OCI-LY7 (cell line): ENCODE results near the gene GNRH2. TPM values are rescaled to one million over a fixed set of nuclear protein-coding genes. Genes with fewer than 3 reads are reported as not detected.

ENCODE experiments used
- BruUV-seq: library from RNA; stranded (reverse); fragments of 400-500 nt; replicated peaks from 2 replicates; lab custom pipeline; 2021; lab: Mats Ljungman, UMichigan
- CTCF ChIA-PET: fragments of 300-600 bp; sonication (Branson Sonifier 250); formaldehyde crosslinking; loops from one replicate; lab custom pipeline; 2022; ENCODE audit warnings: antibody characterized with exemption; ENCODE audit not compliant: unreplicated experiment; lab: Charles Lee
- POLR2A ChIA-PET: fragments of 300-600 bp; sonication (Branson Sonifier 250); formaldehyde crosslinking; loops from one replicate; lab custom pipeline; 2022; ENCODE audit warnings: antibody characterized with exemption; lab: Charles Lee
- DNase-seq: peaks from one replicate; pipeline ENCODE4 v3.0.0-alpha.2; 2015; ENCODE audit warnings: low spot score
- H2AFZ ChIP-seq: fragments of 200-600 bp; sonication (generic), shearing (Covaris generic); 2 replicates; pipeline ENCODE4 v1.6.1; 2014; ENCODE audit warnings: mild to moderate bottlenecking, antibody characterized with exemption, low read length, moderate library complexity
- H3K27ac ChIP-seq: fragments of 200-600 bp; sonication (generic); 2 replicates; pipeline ENCODE4 v1.5.1; 2014; ENCODE audit warnings: mixed run types, low read depth, mild to moderate bottlenecking, moderate library complexity, low read length, inconsistent platforms; ENCODE audit not compliant: poor library complexity, severe bottlenecking
- H3K36me3 ChIP-seq: fragments of 200-600 bp; sonication (generic); 2 replicates; pipeline ENCODE4 v1.6.1; 2014; ENCODE audit warnings: mild to moderate bottlenecking, antibody characterized with exemption, low read length, moderate library complexity, mixed read lengths; ENCODE audit not compliant: insufficient read depth
- H3K4me1 ChIP-seq: fragments of 200-600 bp; sonication (generic); 2 replicates; pipeline ENCODE4 v1.5.1; 2014; ENCODE audit warnings: mild to moderate bottlenecking, low read length; ENCODE audit not compliant: insufficient read depth, poor library complexity, severe bottlenecking
- H3K4me2 ChIP-seq: fragments of 200-600 bp; sonication (generic); 2 replicates; pipeline ENCODE4 v1.6.1; 2014; ENCODE audit warnings: mild to moderate bottlenecking, low read length
- H3K4me3 ChIP-seq: fragments of 200-600 bp; sonication (generic); 2 replicates; pipeline ENCODE4 v1.5.1; 2014; ENCODE audit warnings: mild to moderate bottlenecking, low read depth, low read length; ENCODE audit not compliant: poor library complexity, severe bottlenecking
- H3K79me2 ChIP-seq: fragments of 200-600 bp; sonication (generic); 2 replicates; pipeline ENCODE4 v1.6.1; 2016; ENCODE audit warnings: low read depth, mild to moderate bottlenecking, low read length, moderate library complexity, mixed read lengths; ENCODE audit not compliant: insufficient read depth
- H3K9me2 ChIP-seq: fragments of 200-600 bp; sonication (generic); 2 replicates; pipeline ENCODE4 v1.6.1; 2016; ENCODE audit warnings: mild to moderate bottlenecking, low read length, mixed read lengths; ENCODE audit not compliant: insufficient read depth
- H3K9me3 ChIP-seq: fragments of 200-600 bp; sonication (generic); 2 replicates; pipeline ENCODE4 v1.6.1; 2014; ENCODE audit warnings: mild to moderate bottlenecking, mixed run types, low read length, mixed read lengths
- H4K20me1 ChIP-seq: fragments of 200-600 bp; sonication (generic); 2 replicates; pipeline ENCODE4 v1.6.1; 2014; ENCODE audit warnings: mild to moderate bottlenecking, antibody characterized with exemption, low read length, moderate library complexity, mixed read lengths; ENCODE audit not compliant: insufficient read depth
- CTCF ChIP-seq: fragments of 200-600 bp; sonication (generic); conservative IDR thresholded peaks from 2 replicates; pipeline ENCODE4 v1.5.1; 2014; ENCODE audit warnings: mild to moderate bottlenecking, antibody characterized with exemption, low read length, moderate library complexity, mixed read lengths
- EZH2phosphoT487 ChIP-seq: fragments of 200-600 bp; sonication (generic); IDR thresholded peaks from 2 replicates; pipeline ENCODE4 v1.6.1; 2018; ENCODE audit warnings: low read depth, borderline replicate concordance, mild to moderate bottlenecking, mixed run types, antibody characterized with exemption, low read length, moderate library complexity, mixed read lengths
- intact Hi-C: fragments of 100-400 bp; cut with micrococcal nuclease; formaldehyde crosslinking; loops from one replicate; pipeline ENCODE4 v1.10.0; 2022; ENCODE audit not compliant: unreplicated experiment
- total RNA-seq, 2 experiments: library from RNA; depleted of rRNA in 1 of 2; stranded (reverse); fragments of >200 nt in 1 of 2; shearing (Covaris generic) in 1 of 2; gene quantifications; 2 replicates each; pipeline ENCODE4 v1.2.3, GENCODE V29; 2014 to 2022

GNRH2 gene
- total RNA-seq, 2 experiments from 2014 or later, result 0.44 to 0.61 TPM

GRCh38 chr20:3084283-3084985 is 41.0 kb downstream of the GNRH2 start, which contains the start of gene AVP:
TSS of gene AVP (minus strand) at chr20:3084724. CDS start at chr20:3084674, 50 bp downstream.
- H3K4me1 ChIP-seq, result no peaks in the 10 kb centered on the region
- H3K79me2 ChIP-seq, result no peaks in the 10 kb centered on the region
- no peak within 1 kb of the TSS for H3K27ac ChIP-seq
- H3K9me3 ChIP-seq, result no peaks in the 10 kb centered on the region
- no peak within 1 kb of the TSS for H2AFZ ChIP-seq
- CTCF ChIA-PET, result no interaction called here
- no peak within 1 kb of the TSS for H3K4me3 ChIP-seq
- no peaks in the 10 kb centered on the region for H3K9me2 ChIP-seq
- POLR2A ChIA-PET, result no interaction called here
- no peak for TF ChIP-seq CTCF
- TF ChIP-seq EZH2phosphoT487, result no peak
- BruUV-seq, result no TSS peak
- H3K4me2 ChIP-seq, result no peak within 1 kb of the TSS
- intact Hi-C loops, result no loop called here
- DNase-seq, result no peak
- no peaks in the 10 kb centered on the region for H3K36me3 ChIP-seq
- no peaks in the 10 kb centered on the region for H4K20me1 ChIP-seq

DNA sequence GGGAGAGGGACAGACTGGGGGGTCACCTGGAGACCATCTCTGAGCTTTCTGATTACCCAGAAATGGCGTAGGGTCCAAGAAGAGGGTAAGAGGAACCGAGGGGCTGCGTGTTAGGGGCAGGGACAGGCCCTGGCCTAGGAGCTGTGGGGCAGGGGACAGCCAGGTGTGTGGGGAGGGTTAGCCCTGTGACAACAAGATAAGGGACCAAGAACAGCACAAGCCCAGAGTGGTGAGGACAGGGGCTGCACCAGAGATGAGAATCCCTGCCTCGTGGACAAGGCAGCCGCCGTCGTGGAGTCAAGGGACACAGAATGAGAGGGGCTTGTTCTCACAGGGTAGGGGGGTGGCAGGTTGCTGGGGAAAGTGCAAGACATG is 41.6 kb downstream of the GNRH2 start:
- no peaks in the 10 kb centered on the region for H3K36me3 ChIP-seq
- no peak overlapping the region for H3K4me3 ChIP-seq
- POLR2A ChIA-PET, result no interaction called here
- TF ChIP-seq CTCF (no peak), EZH2phosphoT487 (no peak)
- H3K4me2 ChIP-seq, result no peak overlapping the region
- DNase-seq, result no peak
- H3K27ac ChIP-seq, result no peak overlapping the region
- BruUV-seq, result no TSS peak
- H3K79me2 ChIP-seq, result no peaks in the 10 kb centered on the region
- no peaks in the 10 kb centered on the region for H4K20me1 ChIP-seq
- H3K9me3 ChIP-seq, result no peaks in the 10 kb centered on the region
- no peaks in the 10 kb centered on the region for H3K9me2 ChIP-seq
- intact Hi-C loops, result no loop called here
- no peaks in the 10 kb centered on the region for H3K4me1 ChIP-seq
- CTCF ChIA-PET, result no interaction called here
- no peak overlapping the region for H2AFZ ChIP-seq

- TF ChIP-seq CTCF, result no peak
- no peak for TF ChIP-seq EZH2phosphoT487
- Histone ChIP-seq H3K4me3 (no peak overlapping the region), H3K4me1 (peaks cover 5% of the 10 kb centered on the region), H3K9me2 (no peaks in the 10 kb centered on the region), H4K20me1 (no peaks in the 10 kb centered on the region), H3K79me2 (no peaks in the 10 kb centered on the region), H3K27ac (no peak overlapping the region), H3K36me3 (no peaks in the 10 kb centered on the region), H3K9me3 (no peaks in the 10 kb centered on the region), H3K4me2 (no peak overlapping the region), H2AFZ (no peak overlapping the region)
- no TSS peak for BruUV-seq
- POLR2A ChIA-PET, result no interaction called here
- DNase-seq, result no peak
- intact Hi-C loops, result no loop called here
- CTCF ChIA-PET, result no interaction called here
These were observed 42.2 kb downstream of the GNRH2 start for GRCh38 chr20:3085571-3086072.
